Stomach (tissue), 9 donors: Measurements from ENCODE around the gene MTCL1. TPM values are rescaled to one million over a fixed set of nuclear protein-coding genes. Genes with fewer than 3 reads are reported as not detected.

Experiments used
- DNase-seq, 2 donors: peaks; one replicate each; pipeline versions ENCODE4 v3.0.0 to v3.0.0-alpha.2; 2013 to 2019
- H3K27ac ChIP-seq, 5 donors: fragments of 200-600 bp in 4 of 5; sonication (generic) in 4 of 5; one replicate each; pipeline ENCODE4 v1.5.1; 2013 to 2019; ENCODE audit warnings: mild to moderate bottlenecking in 1 of 5, moderate library complexity in 1 of 5
- H3K27me3 ChIP-seq, 3 donors: fragments of 200-600 bp; sonication (generic); one replicate each; pipeline ENCODE4 v1.5.1; 2017 to 2019; ENCODE audit warnings: mixed run types in 1 of 3
- H3K36me3 ChIP-seq, 4 donors: fragments of 200-600 bp; sonication (generic); 1 replicate in 3 of 4; 2 replicates in 1 of 4; pipeline ENCODE4 v1.5.1; 2016 to 2019
- H3K4me1 ChIP-seq, 4 donors: fragments of 200-600 bp; sonication (generic); one replicate each; pipeline ENCODE4 v1.5.1; 2016 to 2019
- H3K4me3 ChIP-seq, 4 donors: fragments of 200-600 bp; sonication (generic) in 3 of 4; one replicate each; pipeline ENCODE4 v1.5.1; 2016 to 2019; ENCODE audit warnings: mild to moderate bottlenecking in 1 of 4
- H3K9me3 ChIP-seq, 4 donors: fragments of 200-600 bp; sonication (generic); one replicate each; pipeline ENCODE4 v1.5.1; 2016 to 2019
- EP300 ChIP-seq: sonication (generic); formaldehyde crosslinking; IDR thresholded peaks from one replicate; pipeline ENCODE4 v1.6.1; 2017; ENCODE audit warnings: antibody characterized with exemption
- POLR2A ChIP-seq, 4 donors: fragments of 450-650 bp; IDR thresholded peaks; one replicate each; pipeline ENCODE4 v1.6.1; 2016; ENCODE audit warnings: antibody characterized with exemption in 4 of 4, control low read depth in 2 of 4, mild to moderate bottlenecking in 1 of 4, moderate library complexity in 1 of 4
- POLR2AphosphoS5 ChIP-seq, 3 donors: sonication (generic); formaldehyde crosslinking; IDR thresholded peaks; one replicate each; pipeline ENCODE4 v1.6.1; 2016; ENCODE audit warnings: antibody characterized with exemption in 3 of 3
- WGBS, 5 donors: extraction: QIAGEN DNeasy Blood & Tissue Kit in 3 of 5; methylation state at CpG; one replicate each; pipeline versions ENCODE4 v1.1.5 to v1.1.7; 2013 to 2018; 5-methylcytosine and 5-hydroxymethylcytosine counted together
- intact Hi-C: fragments of 100-400 bp; cut with DNase I; formaldehyde crosslinking; loops from one replicate; pipeline ENCODE4 v1.15.1; 2023; ENCODE audit warnings: low total_unique reads
- polyA plus RNA-seq, 3 donors: library from polyadenylated mRNA; stranded (reverse); fragments of 200-250 nt; gene quantifications; one replicate each; pipeline ENCODE4 v1.2.3, GENCODE V29; 2013
- total RNA-seq, 5 donors: library from RNA; depleted of rRNA; stranded (reverse); fragments of >200 nt; gene quantifications; one replicate each; pipeline versions ENCODE4 v1.1.0 to v1.2.3, GENCODE V29; 2014 to 2016
- TF ChIP-seq, protein P1 (sequence below), 7 experiments: fragments of 450-650 bp in 4 of 7; fragments of 200-600 bp in 3 of 7; sonication (generic) in 3 of 7; IDR thresholded peaks; one replicate each; pipeline ENCODE4 v1.5.1; 2016 to 2019; ENCODE audit warnings: antibody characterized with exemption in 7 of 7, control low read depth in 2 of 7, mild to moderate bottlenecking in 1 of 7
- donor health status: healthy with polysubstance abuse.
- donor health status: Bipolar disorder and iron deficiency.
- donor health status: healthy.

Gene MTCL1
- total and polyA plus RNA-seq, 8 donors, result 2.3 to 225 (median 20.5) TPM

DNA sequence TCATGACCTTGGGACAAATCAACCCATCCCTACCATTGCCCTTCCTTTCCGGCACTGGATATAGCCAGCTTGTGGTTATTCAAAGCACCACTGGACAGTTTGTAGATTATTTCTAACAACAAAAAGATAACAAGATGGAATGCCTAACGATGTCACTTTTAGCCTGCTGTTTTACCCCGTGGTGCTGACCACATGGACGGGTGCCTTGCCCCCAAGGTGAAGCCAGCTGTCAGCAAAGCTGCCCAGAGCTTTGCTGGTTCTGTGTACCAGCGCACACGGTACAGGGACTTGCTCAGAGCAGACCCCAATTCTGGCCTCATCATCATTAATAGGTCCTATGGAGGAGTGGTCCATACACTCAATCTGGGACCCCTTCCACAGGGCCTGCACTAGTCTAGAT lies 118.2 kb downstream of the MTCL1 start:
- peaks cover 8 to 73% (median 31%) of the 10 kb centered on the region in 4 donors for H3K36me3 ChIP-seq
- DNase-seq, result no peak
- H3K9me3 ChIP-seq, result no peaks in the 10 kb centered on the region
- H3K27me3 ChIP-seq, result no peaks in the 10 kb centered on the region
- WGBS, 5 donors, result 74 to 92% (median 90%) methylated on average over 4 to 6 of the region's 6 CpGs
- no peak overlapping the region for H3K4me3 ChIP-seq
- TF ChIP-seq POLR2A (IDR thresholded peaks at IDR 0.05), result no peak
- no peak for TF ChIP-seq EP300
- TF ChIP-seq, protein P1, sequence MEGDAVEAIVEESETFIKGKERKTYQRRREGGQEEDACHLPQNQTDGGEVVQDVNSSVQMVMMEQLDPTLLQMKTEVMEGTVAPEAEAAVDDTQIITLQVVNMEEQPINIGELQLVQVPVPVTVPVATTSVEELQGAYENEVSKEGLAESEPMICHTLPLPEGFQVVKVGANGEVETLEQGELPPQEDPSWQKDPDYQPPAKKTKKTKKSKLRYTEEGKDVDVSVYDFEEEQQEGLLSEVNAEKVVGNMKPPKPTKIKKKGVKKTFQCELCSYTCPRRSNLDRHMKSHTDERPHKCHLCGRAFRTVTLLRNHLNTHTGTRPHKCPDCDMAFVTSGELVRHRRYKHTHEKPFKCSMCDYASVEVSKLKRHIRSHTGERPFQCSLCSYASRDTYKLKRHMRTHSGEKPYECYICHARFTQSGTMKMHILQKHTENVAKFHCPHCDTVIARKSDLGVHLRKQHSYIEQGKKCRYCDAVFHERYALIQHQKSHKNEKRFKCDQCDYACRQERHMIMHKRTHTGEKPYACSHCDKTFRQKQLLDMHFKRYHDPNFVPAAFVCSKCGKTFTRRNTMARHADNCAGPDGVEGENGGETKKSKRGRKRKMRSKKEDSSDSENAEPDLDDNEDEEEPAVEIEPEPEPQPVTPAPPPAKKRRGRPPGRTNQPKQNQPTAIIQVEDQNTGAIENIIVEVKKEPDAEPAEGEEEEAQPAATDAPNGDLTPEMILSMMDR (IDR thresholded peaks at IDR 0.05), result no peak
- no peak for TF ChIP-seq POLR2AphosphoS5 (IDR thresholded peaks at IDR 0.05)
- no peak overlapping the region for H3K27ac ChIP-seq
- intact Hi-C loops, result no loop called here
- H3K4me1 ChIP-seq, result peaks cover 12 to 22% (median 20%) of the 10 kb centered on the region in 4 donors

DNA sequence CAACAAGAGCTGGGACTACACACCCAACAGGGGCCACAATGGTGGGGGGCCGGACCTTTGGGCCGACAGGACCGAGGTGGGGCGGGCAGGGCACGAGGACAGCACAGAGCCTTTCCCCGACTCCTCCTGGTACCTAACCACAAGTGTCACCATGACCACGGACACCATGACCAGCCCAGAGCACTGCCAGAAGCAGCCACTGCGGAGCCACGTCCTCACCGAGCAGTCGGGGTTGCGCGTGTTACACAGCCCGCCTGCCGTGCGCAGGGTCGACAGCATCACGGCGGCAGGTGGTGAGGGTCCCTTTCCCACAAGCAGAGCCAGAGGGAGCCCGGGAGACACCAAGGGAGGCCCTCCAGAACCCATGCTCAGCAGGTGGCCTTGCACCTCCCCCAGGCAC lies 119.5 kb downstream of the MTCL1 start:
- no peaks in the 10 kb centered on the region for H3K27me3 ChIP-seq
- no peak overlapping the region for H3K4me3 ChIP-seq
- H3K27ac ChIP-seq, result no peak overlapping the region
- 96 to 98% (median 97%) methylated on average over 8 to 20 of the region's 20 CpGs for WGBS, 5 donors
- no peaks in the 10 kb centered on the region for H3K9me3 ChIP-seq
- peaks cover 12 to 28% (median 26%) of the 10 kb centered on the region in 4 donors for H3K4me1 ChIP-seq
- TF ChIP-seq, protein P1 (IDR thresholded peaks at IDR 0.05), result no peak
- TF ChIP-seq POLR2AphosphoS5 (IDR thresholded peaks at IDR 0.05) (no peak), EP300 (no peak), POLR2A (IDR thresholded peaks at IDR 0.05) (no peak)
- intact Hi-C loops, result no loop called here
- DNase-seq, result no peak
- peaks cover 7 to 61% (median 24%) of the 10 kb centered on the region in 4 donors for H3K36me3 ChIP-seq

DNA sequence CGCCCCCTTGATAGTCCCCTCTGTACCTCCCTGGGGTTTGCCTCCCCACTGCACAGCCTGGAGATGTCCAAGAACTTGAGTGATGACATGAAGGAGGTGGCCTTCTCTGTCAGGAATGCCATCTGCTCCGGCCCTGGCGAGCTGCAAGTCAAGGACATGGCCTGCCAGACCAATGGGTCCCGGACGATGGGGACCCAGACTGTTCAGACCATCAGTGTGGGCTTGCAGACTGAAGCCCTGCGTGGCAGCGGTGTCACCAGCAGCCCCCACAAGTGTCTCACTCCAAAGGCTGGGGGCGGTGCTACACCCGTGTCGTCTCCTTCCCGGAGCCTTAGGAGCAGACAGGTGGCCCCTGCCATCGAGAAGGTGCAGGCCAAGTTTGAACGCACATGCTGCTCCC lies 119.9 kb downstream of the MTCL1 start:
- Histone ChIP-seq H3K4me3 (no peak overlapping the region), H3K4me1 (peaks cover 12 to 28% (median 26%) of the 10 kb centered on the region in 4 donors), H3K9me3 (no peaks in the 10 kb centered on the region), H3K27ac (no peak overlapping the region), H3K27me3 (no peaks in the 10 kb centered on the region), H3K36me3 (peaks cover 7 to 57% (median 23%) of the 10 kb centered on the region in 4 donors)
- TF ChIP-seq, protein P1 (IDR thresholded peaks at IDR 0.05), result no peak
- no peak for TF ChIP-seq POLR2AphosphoS5 (IDR thresholded peaks at IDR 0.05)
- TF ChIP-seq EP300, result no peak
- TF ChIP-seq POLR2A (IDR thresholded peaks at IDR 0.05), result no peak
- intact Hi-C loops, result no loop called here
- WGBS, 5 donors, result 91 to 97% (median 95%) methylated on average over 8 to 13 of the region's 13 CpGs
- DNase-seq, result no peak

DNA sequence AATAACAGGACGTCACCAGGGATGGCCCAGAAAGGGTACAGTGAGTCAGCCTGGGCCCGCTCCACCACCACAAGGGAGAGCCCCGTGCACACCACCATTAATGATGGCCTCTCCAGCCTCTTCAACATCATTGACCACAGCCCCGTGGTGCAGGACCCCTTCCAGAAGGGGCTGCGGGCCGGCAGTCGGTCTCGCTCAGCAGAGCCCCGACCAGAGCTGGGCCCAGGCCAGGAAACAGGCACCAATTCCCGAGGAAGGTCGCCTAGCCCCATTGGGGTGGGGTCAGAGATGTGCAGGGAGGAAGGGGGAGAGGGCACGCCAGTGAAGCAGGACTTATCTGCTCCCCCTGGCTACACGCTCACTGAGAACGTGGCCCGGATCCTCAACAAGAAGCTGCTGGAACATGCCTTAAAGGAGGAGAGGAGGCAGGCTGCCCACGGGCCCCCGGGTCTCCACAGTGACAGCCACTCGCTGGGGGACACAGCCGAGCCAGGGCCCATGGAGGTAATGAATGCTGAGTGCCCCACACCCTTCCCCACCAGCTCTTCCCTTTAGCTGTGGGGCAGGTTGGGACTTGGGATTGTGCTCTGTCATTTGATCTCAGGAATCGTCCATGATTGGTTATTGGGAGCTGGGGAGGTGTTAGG lies 120.5 kb downstream of the MTCL1 start:
- 75 to 90% (median 85%) methylated on average over 9 to 20 of the region's 20 CpGs for WGBS, 5 donors
- intact Hi-C loops, result no loop called here
- TF ChIP-seq POLR2AphosphoS5 (IDR thresholded peaks at IDR 0.05), result no peak
- TF ChIP-seq POLR2A (IDR thresholded peaks at IDR 0.05), result no peak
- TF ChIP-seq EP300, result no peak
- TF ChIP-seq, protein P1 (IDR thresholded peaks at IDR 0.05), result no peak
- no peaks in the 10 kb centered on the region for H3K9me3 ChIP-seq
- H3K27ac ChIP-seq, result no peak overlapping the region
- peaks cover 7 to 53% (median 21%) of the 10 kb centered on the region in 4 donors for H3K36me3 ChIP-seq
- no peaks in the 10 kb centered on the region for H3K27me3 ChIP-seq
- H3K4me3 ChIP-seq, result no peak overlapping the region
- DNase-seq, result no peak
- H3K4me1 ChIP-seq, result peaks cover 12 to 28% (median 26%) of the 10 kb centered on the region in 4 donors
